T-helper 1 cell treated with Interleukin-12 subunit alpha and Interleukin-12 subunit beta and Interleukin-4 antibody, amounts not matched to agents 30 μg/mL and 1 μg/mL, for 36 hours (primary cell): ENCODE results near the gene NMNAT3.

Experiments
- H3K27ac Mint-ChIP-seq: one replicate; pipeline ENCODE4 v1.8.0; 2021; ENCODE audit warnings: mild to moderate bottlenecking, mixed read lengths
- H3K27me3 Mint-ChIP-seq: one replicate; pipeline ENCODE4 v1.8.0; 2021; ENCODE audit warnings: low read depth, mixed read lengths
- H3K36me3 Mint-ChIP-seq: one replicate; pipeline ENCODE4 v1.8.0; 2021; ENCODE audit warnings: low read depth, mixed read lengths
- H3K4me1 Mint-ChIP-seq: one replicate; pipeline ENCODE4 v1.8.0; 2021; ENCODE audit warnings: low read depth, mixed read lengths
- H3K4me3 Mint-ChIP-seq: one replicate; pipeline ENCODE4 v1.8.0; 2021; ENCODE audit warnings: mild to moderate bottlenecking, moderate library complexity, mixed read lengths
- H3K9me3 Mint-ChIP-seq: one replicate; pipeline ENCODE4 v1.8.0; 2021; ENCODE audit warnings: mixed read lengths

Gene NMNAT3

GRCh38 chr3:139564294-139564861, 113.4 kb downstream of the NMNAT3 start:
- Mint-ChIP-seq H3K4me1 (no peaks in the 10 kb centered on the region), H3K4me3 (no peak overlapping the region), H3K36me3 (no peaks in the 10 kb centered on the region), H3K27me3 (no peaks in the 10 kb centered on the region), H3K27ac (no peak overlapping the region), H3K9me3 (no peaks in the 10 kb centered on the region)

- H3K27me3 Mint-ChIP-seq = no peaks in the 10 kb centered on the region
- H3K4me3 Mint-ChIP-seq = no peak overlapping the region
- no peaks in the 10 kb centered on the region for H3K36me3 Mint-ChIP-seq
- no peaks in the 10 kb centered on the region for H3K9me3 Mint-ChIP-seq
- H3K27ac Mint-ChIP-seq = no peak overlapping the region
- H3K4me1 Mint-ChIP-seq = no peaks in the 10 kb centered on the region
Observed at GRCh38 chr3:139561959-139562676, 115.7 kb downstream of the NMNAT3 start.

- Mint-ChIP-seq H3K4me1 (no peaks in the 10 kb centered on the region), H3K4me3 (no peak overlapping the region), H3K36me3 (no peaks in the 10 kb centered on the region), H3K27me3 (no peaks in the 10 kb centered on the region), H3K9me3 (no peaks in the 10 kb centered on the region), H3K27ac (no peak overlapping the region)
Observed at GRCh38 chr3:139561255-139561817, 116.4 kb downstream of the NMNAT3 start.

GRCh38 chr3:139560411-139560810, 117.4 kb downstream of the NMNAT3 start:
- Mint-ChIP-seq H3K27me3 (no peaks in the 10 kb centered on the region), H3K9me3 (no peaks in the 10 kb centered on the region), H3K4me1 (no peaks in the 10 kb centered on the region), H3K27ac (no peak overlapping the region), H3K36me3 (no peaks in the 10 kb centered on the region), H3K4me3 (no peak overlapping the region)

- Mint-ChIP-seq H3K27ac (no peak overlapping the region), H3K4me3 (no peak overlapping the region), H3K4me1 (no peaks in the 10 kb centered on the region), H3K27me3 (peaks cover 2% of the 10 kb centered on the region), H3K9me3 (no peaks in the 10 kb centered on the region), H3K36me3 (no peaks in the 10 kb centered on the region)
Observed at GRCh38 chr3:139559541-139559940, 118.2 kb downstream of the NMNAT3 start.

- no peak overlapping the region for H3K27ac Mint-ChIP-seq
- H3K4me1 Mint-ChIP-seq = no peaks in the 10 kb centered on the region
- peaks cover 6% of the 10 kb centered on the region for H3K27me3 Mint-ChIP-seq
- no peaks in the 10 kb centered on the region for H3K9me3 Mint-ChIP-seq
- H3K4me3 Mint-ChIP-seq = no peak overlapping the region
- H3K36me3 Mint-ChIP-seq = no peaks in the 10 kb centered on the region
Observed at GRCh38 chr3:139558351-139559266, 119.2 kb downstream of the NMNAT3 start.

DNA sequence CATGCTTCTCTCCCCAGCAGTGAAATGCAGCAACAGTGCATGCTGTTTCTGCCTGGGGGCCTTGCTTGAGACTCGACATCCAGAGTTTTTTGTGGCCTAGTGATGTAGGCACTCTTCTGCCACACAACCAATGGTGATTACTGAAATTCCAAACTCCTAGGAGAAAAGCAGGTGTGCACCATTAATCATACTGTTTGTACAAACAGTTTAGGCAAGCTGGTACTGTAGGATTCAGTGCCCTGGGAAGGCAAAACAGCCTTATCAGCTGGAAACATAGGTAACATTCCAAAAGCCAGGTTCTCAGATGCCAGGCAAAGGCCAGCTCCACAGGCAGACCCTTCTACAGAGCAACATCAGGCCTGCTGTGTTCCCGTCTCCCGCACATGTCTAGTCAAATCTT, 120.7 kb downstream of the NMNAT3 start:
- no peaks in the 10 kb centered on the region for H3K36me3 Mint-ChIP-seq
- no peaks in the 10 kb centered on the region for H3K4me1 Mint-ChIP-seq
- peaks cover 6% of the 10 kb centered on the region for H3K27me3 Mint-ChIP-seq
- no peak overlapping the region for H3K27ac Mint-ChIP-seq
- no peak overlapping the region for H3K4me3 Mint-ChIP-seq
- no peaks in the 10 kb centered on the region for H3K9me3 Mint-ChIP-seq

DNA sequence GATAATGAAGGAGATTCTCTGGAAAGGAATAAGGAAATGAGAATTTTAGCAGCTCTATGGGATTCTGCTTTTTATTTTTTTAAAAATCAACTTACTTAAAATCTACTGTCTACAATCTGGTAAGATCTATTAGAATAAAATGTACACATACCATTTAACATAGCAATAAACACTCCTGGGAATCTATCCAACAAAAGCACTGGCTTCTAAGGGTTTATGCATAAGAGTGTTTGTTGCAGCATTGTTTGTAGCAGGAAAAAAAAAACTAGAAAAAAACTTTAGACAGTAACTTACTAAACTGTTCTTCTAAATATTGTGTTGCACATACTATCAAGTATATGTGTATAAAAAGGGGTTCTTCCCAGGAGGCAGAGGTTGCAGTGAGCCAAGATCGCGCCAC, 122.5 kb downstream of the NMNAT3 start:
- Mint-ChIP-seq H3K27ac (no peak overlapping the region), H3K27me3 (peaks cover 6% of the 10 kb centered on the region), H3K4me3 (no peak overlapping the region), H3K9me3 (no peaks in the 10 kb centered on the region), H3K36me3 (no peaks in the 10 kb centered on the region), H3K4me1 (no peaks in the 10 kb centered on the region)

GRCh38 chr3:139554628-139555027, 123.1 kb downstream of the NMNAT3 start:
- Mint-ChIP-seq H3K27ac (no peak overlapping the region), H3K4me3 (no peak overlapping the region), H3K4me1 (no peaks in the 10 kb centered on the region), H3K36me3 (no peaks in the 10 kb centered on the region), H3K9me3 (no peaks in the 10 kb centered on the region), H3K27me3 (peaks cover 6% of the 10 kb centered on the region)

DNA sequence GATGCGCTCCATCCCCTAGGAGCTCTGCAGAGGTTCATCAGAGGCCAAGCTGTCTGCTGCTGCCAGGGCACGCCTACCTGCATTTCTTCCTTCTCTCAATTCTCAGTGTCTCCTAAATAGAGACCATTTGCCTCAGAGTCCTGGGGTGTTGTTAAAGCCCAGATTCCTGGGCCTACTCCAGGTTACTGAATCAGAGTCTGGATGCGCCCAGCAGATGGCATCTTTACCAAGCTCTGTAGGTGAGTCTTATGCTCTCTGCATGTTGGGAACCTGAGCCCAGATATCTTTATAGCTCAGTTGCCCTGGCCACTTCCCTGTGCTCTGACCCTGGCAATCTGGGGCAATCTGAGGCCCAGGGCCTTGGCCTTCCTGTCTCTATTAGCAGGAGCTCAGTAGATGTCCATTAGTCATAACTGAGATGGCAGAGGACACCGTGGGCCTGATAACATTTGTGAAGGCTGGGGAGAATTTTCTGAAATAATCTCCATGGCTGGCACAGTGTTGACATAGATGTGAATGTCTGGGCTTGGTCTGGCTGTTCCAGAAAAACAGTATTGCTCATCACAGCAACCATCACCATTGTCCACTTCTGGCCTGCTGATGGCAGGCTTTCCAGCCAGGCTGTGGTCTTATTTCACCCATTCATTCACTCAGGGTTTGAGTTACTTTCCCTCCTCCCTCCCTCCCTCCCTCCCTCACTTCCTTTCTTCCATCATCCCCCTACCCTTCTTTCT, 125.0 kb downstream of the NMNAT3 start:
- Mint-ChIP-seq H3K9me3 (no peaks in the 10 kb centered on the region), H3K27me3 (peaks cover 6% of the 10 kb centered on the region), H3K27ac (no peak overlapping the region), H3K36me3 (no peaks in the 10 kb centered on the region), H3K4me1 (no peaks in the 10 kb centered on the region), H3K4me3 (no peak overlapping the region)

- H3K27ac Mint-ChIP-seq = no peak overlapping the region
- no peaks in the 10 kb centered on the region for H3K36me3 Mint-ChIP-seq
- no peaks in the 10 kb centered on the region for H3K9me3 Mint-ChIP-seq
- peaks cover 4% of the 10 kb centered on the region for H3K27me3 Mint-ChIP-seq
- H3K4me1 Mint-ChIP-seq = no peaks in the 10 kb centered on the region
- H3K4me3 Mint-ChIP-seq = no peak overlapping the region
Observed at GRCh38 chr3:139548801-139549200, 129.0 kb downstream of the NMNAT3 start.

- peaks cover 7% of the 10 kb centered on the region for H3K27me3 Mint-ChIP-seq
- no peak overlapping the region for H3K4me3 Mint-ChIP-seq
- no peaks in the 10 kb centered on the region for H3K36me3 Mint-ChIP-seq
- H3K9me3 Mint-ChIP-seq = no peaks in the 10 kb centered on the region
- H3K27ac Mint-ChIP-seq = no peak overlapping the region
- H3K4me1 Mint-ChIP-seq = no peaks in the 10 kb centered on the region
Observed at GRCh38 chr3:139547666-139548065, 130.1 kb downstream of the NMNAT3 start.

DNA sequence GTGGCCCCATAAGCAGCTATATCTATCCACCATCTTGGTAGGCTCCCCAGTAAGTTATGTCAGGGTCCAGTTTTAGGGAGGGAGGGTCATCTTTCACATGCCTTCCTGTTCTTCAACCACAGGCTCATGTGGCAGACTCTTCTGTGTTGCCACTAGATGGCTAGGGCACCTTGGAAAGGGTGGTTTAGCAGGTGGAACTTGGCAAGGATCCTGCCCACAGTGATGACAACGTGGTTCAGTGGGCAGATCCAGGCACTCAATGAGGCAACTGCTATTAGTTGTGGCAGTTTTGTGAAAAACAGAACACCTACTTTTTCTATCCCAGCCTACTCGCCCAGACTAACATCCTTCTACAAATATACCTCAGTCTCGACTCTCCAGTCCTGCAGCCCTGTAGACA, 131.0 kb downstream of the NMNAT3 start:
- no peak overlapping the region for H3K27ac Mint-ChIP-seq
- H3K4me3 Mint-ChIP-seq = no peak overlapping the region
- H3K36me3 Mint-ChIP-seq = no peaks in the 10 kb centered on the region
- H3K4me1 Mint-ChIP-seq = no peaks in the 10 kb centered on the region
- peaks cover 14% of the 10 kb centered on the region for H3K27me3 Mint-ChIP-seq
- H3K9me3 Mint-ChIP-seq = no peaks in the 10 kb centered on the region
